Measurements from ENCODE around the gene IRF4.

DNA sequence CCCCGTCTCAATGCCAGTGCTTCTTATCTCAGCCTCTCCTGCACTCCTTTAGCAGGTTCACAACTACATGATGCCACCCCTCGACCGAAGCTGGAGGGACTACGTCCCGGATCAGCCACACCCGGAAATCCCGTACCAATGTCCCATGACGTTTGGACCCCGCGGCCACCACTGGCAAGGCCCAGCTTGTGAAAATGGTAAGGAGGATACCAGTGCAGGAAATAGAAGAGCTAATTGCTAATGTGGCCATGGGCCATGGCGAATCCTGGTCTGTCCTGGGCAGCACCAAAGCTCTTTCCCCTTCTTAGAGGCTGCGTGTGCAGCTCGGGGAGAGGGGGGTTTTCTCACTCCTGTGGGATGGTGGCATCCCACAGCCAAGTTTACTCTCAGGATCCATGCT, 5.5 kb downstream of the IRF4 start:
- TF ChIP-seq POLR2A (IDR thresholded peaks at IDR 0.05; ENCODE audit: low read length) = no peak
- TF ChIP-seq GATA1 (IDR thresholded peaks at IDR 0.05; ENCODE audit: low read depth, low read length) = no peak
